ENCODE results near the gene SLC49A4.

The SLC49A4 gene

GRCh38 chr3:122859021-122859805, 64.3 kb downstream of the SLC49A4 start:
- DNase-seq = no peak

- DNase-seq = no peak
Measured at GRCh38 chr3:122862381-122862780, 67.5 kb downstream of the SLC49A4 start.

- DNase-seq = no peak
Measured at GRCh38 chr3:122864498-122864897, 69.6 kb downstream of the SLC49A4 start.

- DNase-seq = no peak
Measured at GRCh38 chr3:122868322-122868721, 73.5 kb downstream of the SLC49A4 start.

- DNase-seq = no peak
Measured at GRCh38 chr3:122873741-122874515, 79.1 kb downstream of the SLC49A4 start.

- DNase-seq = no peak
Measured at GRCh38 chr3:122875547-122876127, 80.8 kb downstream of the SLC49A4 start.

GRCh38 chr3:122880173-122880572, 85.3 kb downstream of the SLC49A4 start:
- DNase-seq = no peak

- no peak for DNase-seq
Measured at GRCh38 chr3:122880624-122881023, 85.8 kb downstream of the SLC49A4 start.

- DNase-seq = no peak
Measured at GRCh38 chr3:122882361-122882947, 87.6 kb downstream of the SLC49A4 start.

- DNase-seq = no peak
Measured at GRCh38 chr3:122886251-122886650, 91.4 kb downstream of the SLC49A4 start.

GRCh38 chr3:122886946-122887345, 92.1 kb downstream of the SLC49A4 start:
- DNase-seq = no peak

GRCh38 chr3:122890077-122890719, 95.3 kb downstream of the SLC49A4 start:
- DNase-seq = peak; percentile 60

- DNase-seq = no peak
Measured at GRCh38 chr3:122890720-122891220, 95.9 kb downstream of the SLC49A4 start.

GRCh38 chr3:122892118-122892960, 97.5 kb downstream of the SLC49A4 start:
- DNase-seq = no peak

GRCh38 chr3:122893282-122893681, 98.4 kb downstream of the SLC49A4 start:
- no peak for DNase-seq

GRCh38 chr3:122893754-122894668, 99.1 kb downstream of the SLC49A4 start:
- DNase-seq = no peak

GRCh38 chr3:122898298-122898697, 103.4 kb downstream of the SLC49A4 start:
- no peak for DNase-seq

- DNase-seq = no peak
Measured at GRCh38 chr3:122902326-122902725, 107.5 kb downstream of the SLC49A4 start.

GRCh38 chr3:122903171-122903570, 108.3 kb downstream of the SLC49A4 start:
- DNase-seq = no peak

GRCh38 chr3:122907471-122907870, 112.6 kb downstream of the SLC49A4 start:
- no peak for DNase-seq

Measured in fibroblast of skin of abdomen (primary cell).